Astrocyte (in vitro differentiated cells and primary cell): ENCODE measurements around the gene OCA2. TPM values are rescaled to one million over a fixed set of nuclear protein-coding genes. Genes with fewer than 3 reads are reported as not detected.

Source experiments
- DNase-seq: peaks from one replicate; pipeline ENCODE4 v3.0.0-alpha.2; 2010; ENCODE audit warnings: low read depth
- FAIRE-seq: peaks from 2 replicates; lab custom pipeline; 2011; peaks lifted over from hg19 to GRCh38; lab: Jason Lieb, UNC
- H2AFZ ChIP-seq: 2 replicates; pipeline ENCODE4 v1.6.0; 2012; ENCODE audit warnings: low read depth, low read length, inconsistent platforms
- H3K27ac ChIP-seq: 2 replicates; pipeline ENCODE4 v1.5.1; 2011; ENCODE audit warnings: low read depth, low read length, inconsistent platforms
- H3K27me3 ChIP-seq: 2 replicates; pipeline ENCODE4 v1.6.0; 2011; ENCODE audit warnings: low read length, inconsistent platforms; ENCODE audit not compliant: insufficient read depth
- H3K36me3 ChIP-seq: 2 replicates; pipeline ENCODE4 v1.5.1; 2011; ENCODE audit warnings: low read length, inconsistent platforms; ENCODE audit not compliant: insufficient read depth
- H3K4me1 ChIP-seq: 2 replicates; pipeline ENCODE4 v1.5.1; 2011; ENCODE audit warnings: low read length, inconsistent platforms; ENCODE audit not compliant: insufficient read depth
- H3K4me2 ChIP-seq: 2 replicates; pipeline ENCODE4 v1.6.0; 2012; ENCODE audit warnings: low read length, inconsistent platforms
- H3K4me3 ChIP-seq: 2 replicates; pipeline ENCODE4 v1.5.1; 2011; ENCODE audit warnings: low read depth, mild to moderate bottlenecking, low read length, inconsistent platforms; ENCODE audit not compliant: insufficient read depth
- H3K79me2 ChIP-seq: 2 replicates; pipeline ENCODE4 v1.6.0; 2012; ENCODE audit warnings: mild to moderate bottlenecking, low read length, inconsistent platforms; ENCODE audit not compliant: insufficient read depth
- H3K9ac ChIP-seq: 2 replicates; pipeline ENCODE4 v1.6.0; 2012; ENCODE audit warnings: mild to moderate bottlenecking, low read length, inconsistent platforms
- H3K9me3 ChIP-seq: 2 replicates; pipeline ENCODE4 v1.5.1; 2012; ENCODE audit warnings: low read depth, mild to moderate bottlenecking, low read length, inconsistent platforms; ENCODE audit not compliant: insufficient read depth
- H4K20me1 ChIP-seq: 2 replicates; pipeline ENCODE4 v1.6.0; 2012; ENCODE audit warnings: low read length, inconsistent platforms; ENCODE audit not compliant: insufficient read depth
- H3K27ac Mint-ChIP-seq: one replicate; pipeline ENCODE4 v1.8.0; 2021; ENCODE audit warnings: mild to moderate bottlenecking, mixed read lengths; ENCODE audit not compliant: unreplicated experiment
- H3K27me3 Mint-ChIP-seq: one replicate; pipeline ENCODE4 v1.8.0; 2021; ENCODE audit warnings: low read depth, mixed read lengths; ENCODE audit not compliant: unreplicated experiment
- H3K36me3 Mint-ChIP-seq: one replicate; pipeline ENCODE4 v1.8.0; 2021; ENCODE audit warnings: low read depth, mixed read lengths; ENCODE audit not compliant: unreplicated experiment
- H3K4me1 Mint-ChIP-seq: one replicate; pipeline ENCODE4 v1.8.0; 2021; ENCODE audit warnings: low read depth, mixed read lengths; ENCODE audit not compliant: unreplicated experiment
- H3K4me3 Mint-ChIP-seq: one replicate; pipeline ENCODE4 v1.8.0; 2021; ENCODE audit warnings: mild to moderate bottlenecking, moderate library complexity, mixed read lengths; ENCODE audit not compliant: unreplicated experiment
- H3K9me3 Mint-ChIP-seq: one replicate; pipeline ENCODE4 v1.8.0; 2021; ENCODE audit warnings: mild to moderate bottlenecking, mixed read lengths; ENCODE audit not compliant: unreplicated experiment
- CTCF ChIP-seq: IDR thresholded peaks from 2 replicates; pipeline ENCODE4 v1.5.1; 2011; ENCODE audit warnings: low read depth, mild to moderate bottlenecking, inconsistent platforms, low read length, moderate library complexity; ENCODE audit not compliant: insufficient read depth
- EZH2 ChIP-seq: IDR thresholded peaks from 2 replicates; pipeline ENCODE4 v1.6.1; 2012; ENCODE audit warnings: mild to moderate bottlenecking, low read length, inconsistent platforms; ENCODE audit not compliant: insufficient read depth
- total RNA-seq: library from RNA; stranded (reverse); gene quantifications from 2 replicates; pipeline ENCODE4 v1.2.1, GENCODE V29; 2021

OCA2 gene
- total RNA-seq, 1 donor from 2014 or later = 2.9 TPM

GRCh38 chr15:28133281-28133680 is 34.2 kb upstream of the OCA2 start:
- Mint-ChIP-seq H3K27me3 (no peaks in the 10 kb centered on the region), H3K36me3 (peaks cover 17% of the 10 kb centered on the region), H3K4me3 (no peak overlapping the region), H3K9me3 (peaks cover under 1% of the 10 kb centered on the region), H3K4me1 (peaks cover 11% of the 10 kb centered on the region), H3K27ac (no peak overlapping the region)
- no peak overlapping the region for H3K9ac ChIP-seq
- H3K27ac ChIP-seq = peak overlapping the region; percentile 46
- peaks cover 20% of the 10 kb centered on the region for H3K4me1 ChIP-seq
- H3K36me3 ChIP-seq = peaks cover 6% of the 10 kb centered on the region
- FAIRE-seq (peak; percentile 50), DNase-seq (peak; percentile 27)
- no peak overlapping the region for H2AFZ ChIP-seq
- H3K27me3 ChIP-seq = no peaks in the 10 kb centered on the region
- no peak overlapping the region for H3K4me3 ChIP-seq
- no peaks in the 10 kb centered on the region for H3K79me2 ChIP-seq
- H3K4me2 ChIP-seq = peak overlapping the region; percentile 43
- no peaks in the 10 kb centered on the region for H3K9me3 ChIP-seq
- TF ChIP-seq EZH2 (no peak), CTCF (no peak)
- peaks cover 4% of the 10 kb centered on the region for H4K20me1 ChIP-seq

- no peaks in the 10 kb centered on the region for H3K27me3 Mint-ChIP-seq
- H3K4me3 Mint-ChIP-seq = no peak overlapping the region
Measured at GRCh38 chr15:28132524-28133275, 33.6 kb upstream of the OCA2 start.

More at GRCh38 chr15:28132524-28133275, 33.6 kb upstream of the OCA2 start:
- Histone ChIP-seq H3K4me3 (no peak overlapping the region), H3K36me3 (peaks cover 6% of the 10 kb centered on the region), H3K4me1 (peaks cover 20% of the 10 kb centered on the region), H3K9me3 (no peaks in the 10 kb centered on the region), H3K27ac (peak overlapping the region; percentile 46), H3K79me2 (no peaks in the 10 kb centered on the region), H3K27me3 (no peaks in the 10 kb centered on the region), H3K9ac (no peak overlapping the region), H3K4me2 (peak overlapping the region; percentile 43), H2AFZ (no peak overlapping the region), H4K20me1 (peaks cover 9% of the 10 kb centered on the region)
- Mint-ChIP-seq H3K4me1 (peaks cover 11% of the 10 kb centered on the region), H3K27ac (peak overlapping the region; percentile 15), H3K36me3 (peaks cover 15% of the 10 kb centered on the region), H3K9me3 (no peaks in the 10 kb centered on the region)
- peak; percentile 45 for FAIRE-seq
- TF ChIP-seq CTCF = no peak
- TF ChIP-seq EZH2 = no peak
- peak; percentile 56 for DNase-seq
